Ovary (tissue), 3 donors: ENCODE measurements around the gene NR5A2.

Source experiments
- POLR2A ChIP-seq: fragments of 450-650 bp; IDR thresholded peaks from one replicate; pipeline ENCODE4 v1.6.1; 2017; ENCODE audit warnings: antibody characterized with exemption, mild to moderate bottlenecking, moderate library complexity
- TF ChIP-seq, protein P1 (sequence below), 3 donors: fragments of 450-650 bp in 2 of 3; fragments of 200-600 bp in 1 of 3; IDR thresholded peaks; one replicate each; pipeline versions ENCODE4 v1.5.1 to v1.8.0; 2016 to 2022; ENCODE audit warnings: antibody characterized with exemption in 3 of 3, mild to moderate bottlenecking in 1 of 3
- donor health status: DM: no; HTN: no; CAD: no.

DNA sequence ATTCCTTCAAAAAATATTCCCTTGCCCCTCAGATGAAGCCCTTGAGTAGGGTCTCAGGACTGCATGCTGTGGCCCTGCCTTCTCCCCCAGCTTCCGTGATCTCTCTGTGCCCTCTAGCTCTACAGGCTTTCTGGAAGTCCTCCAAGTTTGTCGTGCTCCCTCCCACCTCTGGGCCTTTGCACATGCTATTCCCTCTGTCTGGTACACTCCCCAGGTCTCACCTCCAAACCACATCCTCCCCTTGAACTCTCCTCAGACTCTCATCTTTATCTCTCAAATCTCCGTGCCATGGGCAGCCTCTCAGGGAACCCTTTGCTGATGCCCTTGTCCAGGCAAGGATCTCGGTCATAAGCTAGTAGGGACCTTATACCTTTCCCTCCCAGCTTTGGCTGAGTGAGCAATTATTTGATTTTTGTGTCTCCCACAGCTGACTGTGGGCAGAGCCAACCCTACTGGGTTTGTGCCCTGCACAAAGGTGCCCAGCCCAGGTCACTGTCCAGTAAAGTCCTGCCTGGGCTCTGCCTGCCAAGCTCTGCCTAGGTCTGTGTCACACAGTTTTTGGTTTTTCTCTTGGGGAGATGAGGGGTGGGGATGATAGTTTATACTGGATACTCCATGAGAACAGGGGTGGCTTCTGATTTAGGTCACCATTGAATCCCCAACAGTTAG is 194.2 kb downstream of the NR5A2 start:
- TF ChIP-seq, protein P1, sequence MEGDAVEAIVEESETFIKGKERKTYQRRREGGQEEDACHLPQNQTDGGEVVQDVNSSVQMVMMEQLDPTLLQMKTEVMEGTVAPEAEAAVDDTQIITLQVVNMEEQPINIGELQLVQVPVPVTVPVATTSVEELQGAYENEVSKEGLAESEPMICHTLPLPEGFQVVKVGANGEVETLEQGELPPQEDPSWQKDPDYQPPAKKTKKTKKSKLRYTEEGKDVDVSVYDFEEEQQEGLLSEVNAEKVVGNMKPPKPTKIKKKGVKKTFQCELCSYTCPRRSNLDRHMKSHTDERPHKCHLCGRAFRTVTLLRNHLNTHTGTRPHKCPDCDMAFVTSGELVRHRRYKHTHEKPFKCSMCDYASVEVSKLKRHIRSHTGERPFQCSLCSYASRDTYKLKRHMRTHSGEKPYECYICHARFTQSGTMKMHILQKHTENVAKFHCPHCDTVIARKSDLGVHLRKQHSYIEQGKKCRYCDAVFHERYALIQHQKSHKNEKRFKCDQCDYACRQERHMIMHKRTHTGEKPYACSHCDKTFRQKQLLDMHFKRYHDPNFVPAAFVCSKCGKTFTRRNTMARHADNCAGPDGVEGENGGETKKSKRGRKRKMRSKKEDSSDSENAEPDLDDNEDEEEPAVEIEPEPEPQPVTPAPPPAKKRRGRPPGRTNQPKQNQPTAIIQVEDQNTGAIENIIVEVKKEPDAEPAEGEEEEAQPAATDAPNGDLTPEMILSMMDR (IDR thresholded peaks at IDR 0.05): no peak
- no peak for TF ChIP-seq POLR2A
